ENCODE measurements around the gene ITPK1. TPM values are rescaled to one million over a fixed set of nuclear protein-coding genes. Genes with fewer than 3 reads are reported as not detected.

ITPK1 gene
- total RNA-seq, 1 donor from 2014 or later = 43.0 TPM

DNA sequence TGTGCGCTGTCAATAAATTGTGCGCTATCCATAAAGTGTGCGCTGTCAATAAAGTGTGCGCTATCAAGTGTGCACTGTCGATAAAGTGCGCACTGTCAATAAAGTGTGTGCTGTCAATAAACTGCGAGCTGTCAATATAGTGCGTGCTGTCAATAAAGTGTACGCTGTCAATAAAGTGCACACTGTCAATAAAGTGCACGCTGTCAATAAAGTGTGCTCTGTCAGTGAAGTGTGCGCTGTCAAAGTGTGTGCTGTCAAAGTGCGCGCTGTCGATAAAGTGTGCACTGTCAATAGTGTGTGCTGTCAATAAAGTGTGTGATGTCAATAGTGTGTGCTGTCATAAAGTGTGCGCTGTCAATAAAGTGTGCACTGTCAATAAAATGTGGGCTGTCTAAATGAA is 195.7 kb downstream of the ITPK1 start:
- CTCF ChIA-PET = no interaction called here
- DNase-seq (no peak), ATAC-seq (ENCODE audit: low read depth) (no peak)
- TF ChIP-seq, protein P1, sequence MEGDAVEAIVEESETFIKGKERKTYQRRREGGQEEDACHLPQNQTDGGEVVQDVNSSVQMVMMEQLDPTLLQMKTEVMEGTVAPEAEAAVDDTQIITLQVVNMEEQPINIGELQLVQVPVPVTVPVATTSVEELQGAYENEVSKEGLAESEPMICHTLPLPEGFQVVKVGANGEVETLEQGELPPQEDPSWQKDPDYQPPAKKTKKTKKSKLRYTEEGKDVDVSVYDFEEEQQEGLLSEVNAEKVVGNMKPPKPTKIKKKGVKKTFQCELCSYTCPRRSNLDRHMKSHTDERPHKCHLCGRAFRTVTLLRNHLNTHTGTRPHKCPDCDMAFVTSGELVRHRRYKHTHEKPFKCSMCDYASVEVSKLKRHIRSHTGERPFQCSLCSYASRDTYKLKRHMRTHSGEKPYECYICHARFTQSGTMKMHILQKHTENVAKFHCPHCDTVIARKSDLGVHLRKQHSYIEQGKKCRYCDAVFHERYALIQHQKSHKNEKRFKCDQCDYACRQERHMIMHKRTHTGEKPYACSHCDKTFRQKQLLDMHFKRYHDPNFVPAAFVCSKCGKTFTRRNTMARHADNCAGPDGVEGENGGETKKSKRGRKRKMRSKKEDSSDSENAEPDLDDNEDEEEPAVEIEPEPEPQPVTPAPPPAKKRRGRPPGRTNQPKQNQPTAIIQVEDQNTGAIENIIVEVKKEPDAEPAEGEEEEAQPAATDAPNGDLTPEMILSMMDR (IDR thresholded peaks at IDR 0.05) = no peak
- intact Hi-C loops (cut with micrococcal nuclease) = no loop called here
- POLR2A ChIA-PET = no interaction called here
- no peaks in the 10 kb centered on the region for H3K36me3 Mint-ChIP-seq (ENCODE audit: low read depth)
- no peak overlapping the region for H3K4me3 Mint-ChIP-seq
- H3K27ac Mint-ChIP-seq = no peak overlapping the region
- peaks cover 15% of the 10 kb centered on the region for H3K4me1 Mint-ChIP-seq
- H3K27me3 Mint-ChIP-seq = peaks cover 21% of the 10 kb centered on the region
- H3K9me3 Mint-ChIP-seq = no peaks in the 10 kb centered on the region

DNA sequence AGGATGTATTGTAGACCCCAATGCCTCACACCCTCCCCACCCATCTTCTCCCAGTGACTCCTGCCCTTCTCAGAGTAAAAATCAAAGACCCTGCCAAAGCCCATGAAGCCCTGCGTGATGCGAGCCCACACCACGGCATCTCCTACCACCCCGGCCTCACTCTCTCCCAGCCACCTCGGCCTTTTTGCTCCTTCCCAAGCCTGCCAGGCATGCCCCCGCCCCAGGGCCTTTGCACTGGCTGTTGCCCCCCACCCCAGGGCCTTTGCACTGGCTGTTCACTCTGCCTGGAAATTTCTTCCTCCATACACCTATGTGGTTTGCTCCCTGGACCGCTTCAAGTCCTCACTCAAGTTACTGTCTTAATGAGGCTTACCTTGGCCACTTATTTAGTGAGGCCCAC is 197.8 kb downstream of the ITPK1 start:
- POLR2A ChIA-PET = interaction anchor here (0.7 kb wide), 1 partner anchor 14 kb away, joined by 3 read pairs; no protein-coding TSS in a partner anchor
- DNase-seq (no peak), ATAC-seq (ENCODE audit: low read depth) (no peak)
- Mint-ChIP-seq H3K36me3 (ENCODE audit: low read depth) (no peaks in the 10 kb centered on the region), H3K27me3 (peaks cover 25% of the 10 kb centered on the region), H3K27ac (no peak overlapping the region), H3K4me3 (no peak overlapping the region), H3K4me1 (peaks cover 4% of the 10 kb centered on the region), H3K9me3 (no peaks in the 10 kb centered on the region)
- intact Hi-C loops (cut with micrococcal nuclease) = no loop called here
- TF ChIP-seq, protein P1 (IDR thresholded peaks at IDR 0.05) = no peak
- CTCF ChIA-PET = no interaction called here

DNA sequence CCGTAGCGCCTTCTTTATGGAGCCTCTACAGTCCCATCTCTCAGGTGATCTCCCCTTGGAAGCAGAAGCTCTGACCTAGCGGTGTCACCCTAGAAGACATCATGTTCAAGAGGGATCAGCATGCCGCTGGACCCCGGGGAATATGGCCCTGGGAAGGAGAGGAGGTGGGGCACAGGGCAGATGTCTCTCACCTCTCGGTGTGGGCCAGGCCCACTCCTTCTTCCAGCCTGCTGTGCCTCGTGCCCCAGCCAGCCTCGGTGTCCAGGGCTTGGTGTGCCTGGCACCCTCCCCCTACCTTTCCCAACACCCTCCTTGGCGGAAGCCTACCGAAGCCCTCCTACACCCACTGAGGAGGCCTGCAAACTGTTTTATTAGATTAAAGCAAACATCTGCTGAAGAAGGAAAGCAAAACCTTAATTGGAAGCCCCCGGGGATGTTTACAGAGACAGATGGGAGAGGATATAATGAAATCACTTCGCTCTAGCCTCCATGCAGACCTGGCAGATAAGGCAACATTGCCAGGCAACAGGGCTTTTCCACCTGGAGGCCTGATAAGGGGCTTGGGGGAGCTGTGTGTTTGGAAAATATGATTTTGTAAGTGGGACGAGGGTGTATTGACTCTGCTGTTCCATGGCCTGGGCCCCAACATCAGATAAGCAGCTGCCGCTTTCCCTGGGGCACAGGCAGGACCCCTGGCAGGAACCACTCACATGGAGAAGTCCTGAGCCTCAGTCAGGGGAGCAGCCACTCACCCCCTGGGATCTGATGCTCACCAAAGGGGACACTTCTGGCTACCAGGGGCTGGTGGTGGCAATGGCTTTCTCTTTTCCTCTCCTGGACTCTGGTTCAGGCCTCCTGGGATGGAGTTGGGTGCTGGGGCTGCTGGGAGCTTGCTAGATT is 198.4 kb downstream of the ITPK1 start:
- no peak overlapping the region for H3K27ac Mint-ChIP-seq
- intact Hi-C loops (cut with micrococcal nuclease) = no loop called here
- H3K4me3 Mint-ChIP-seq = no peak overlapping the region
- CTCF ChIA-PET = no interaction called here
- H3K27me3 Mint-ChIP-seq = peaks cover 20% of the 10 kb centered on the region
- POLR2A ChIA-PET = no interaction called here
- no peaks in the 10 kb centered on the region for H3K4me1 Mint-ChIP-seq
- H3K36me3 Mint-ChIP-seq (ENCODE audit: low read depth) = no peaks in the 10 kb centered on the region
- TF ChIP-seq, protein P1 (IDR thresholded peaks at IDR 0.05) = no peak
- DNase-seq (no peak), ATAC-seq (ENCODE audit: low read depth) (no peak)
- no peaks in the 10 kb centered on the region for H3K9me3 Mint-ChIP-seq

DNA sequence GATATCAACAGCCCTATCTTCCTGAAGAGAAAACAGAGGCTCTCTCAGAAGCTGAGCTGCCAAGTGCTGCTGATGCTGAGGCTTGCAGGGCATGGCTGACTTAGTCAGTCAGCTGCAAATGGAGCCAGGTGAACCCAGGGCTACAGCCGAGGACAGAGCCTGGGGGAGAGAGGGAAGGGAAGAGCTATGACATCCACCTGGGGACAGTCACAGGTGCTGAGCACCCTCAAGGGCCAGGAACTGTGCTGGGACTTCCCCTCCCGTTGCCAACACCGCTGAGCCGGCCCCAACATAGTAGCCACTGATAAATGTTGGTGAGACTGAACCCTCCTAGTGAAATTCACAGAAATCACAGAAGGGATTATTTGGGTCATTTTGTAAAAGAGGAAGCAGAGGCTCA is 199.5 kb downstream of the ITPK1 start:
- Mint-ChIP-seq H3K4me3 (no peak overlapping the region), H3K9me3 (no peaks in the 10 kb centered on the region), H3K27me3 (peaks cover 12% of the 10 kb centered on the region), H3K4me1 (no peaks in the 10 kb centered on the region), H3K27ac (no peak overlapping the region), H3K36me3 (ENCODE audit: low read depth) (no peaks in the 10 kb centered on the region)
- POLR2A ChIA-PET = no interaction called here
- CTCF ChIA-PET = no interaction called here
- ATAC-seq (ENCODE audit: low read depth) = no peak
- intact Hi-C loops (cut with micrococcal nuclease) = no loop called here
- TF ChIP-seq, protein P1 (IDR thresholded peaks at IDR 0.05) = no peak
- DNase-seq = no peak

DNA sequence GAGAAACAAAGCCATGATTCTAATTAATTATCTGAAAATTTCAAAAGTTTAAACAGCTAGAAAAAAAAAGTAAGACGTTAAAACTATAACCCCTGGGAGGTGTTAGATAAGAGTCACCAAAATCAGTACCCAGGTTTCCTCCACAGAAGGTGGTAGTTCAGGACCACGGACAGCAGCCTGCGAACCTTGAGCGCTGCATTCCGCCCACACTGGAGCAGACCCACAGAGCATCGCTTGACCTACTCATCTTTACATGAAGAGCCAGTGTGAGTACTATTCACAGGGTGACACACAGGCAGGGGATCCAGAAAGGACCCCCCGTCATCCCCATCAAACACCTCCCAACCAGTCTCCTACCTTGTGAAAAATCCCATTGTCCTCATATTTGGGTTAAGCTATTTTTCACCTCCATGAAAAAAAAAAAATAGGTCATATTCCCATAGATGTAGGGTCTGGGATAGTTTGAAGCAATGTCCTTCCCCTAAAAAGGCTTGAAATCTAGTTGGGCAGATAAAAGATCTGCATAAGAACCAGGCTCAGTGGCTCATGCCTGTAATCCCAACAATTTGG is 201.6 kb downstream of the ITPK1 start:
- Mint-ChIP-seq H3K27ac (no peak overlapping the region), H3K9me3 (no peaks in the 10 kb centered on the region), H3K4me3 (no peak overlapping the region), H3K4me1 (no peaks in the 10 kb centered on the region), H3K36me3 (ENCODE audit: low read depth) (no peaks in the 10 kb centered on the region), H3K27me3 (peaks cover 10% of the 10 kb centered on the region)
- CTCF ChIA-PET = no interaction called here
- TF ChIP-seq, protein P1 (IDR thresholded peaks at IDR 0.05) = no peak
- intact Hi-C loops (cut with micrococcal nuclease) = no loop called here
- POLR2A ChIA-PET = no interaction called here
- DNase-seq = no peak
- ATAC-seq (ENCODE audit: low read depth) = no peak

Measured in activated B cell treated with CpG ODN at 0.5 μM for 24 hours (primary cell).